Measurements from ENCODE around the gene GLB1L2.

GRCh38 chr11:134346101-134346975 is 14.6 kb downstream of the GLB1L2 start:
- TF ChIP-seq CTCF (IDR thresholded peaks at IDR 0.05) (no peak), POLR2A (IDR thresholded peaks at IDR 0.05) (no peak)

Measured in Peyer's patch (tissue), 4 donors.